CD4-positive, alpha-beta memory T cell (primary cell): ENCODE measurements around the gene CDSN. TPM values are rescaled to one million over a fixed set of nuclear protein-coding genes. Genes with fewer than 3 reads are reported as not detected.

ENCODE experiments used
- CTCF ChIA-PET: fragments of 350-600 bp; sonication (Branson Sonifier 250); formaldehyde crosslinking; loops from one replicate; lab custom pipeline; 2021; ENCODE audit warnings: inconsistent platforms; ENCODE audit not compliant: partially characterized antibody; lab: Charles Lee
- POLR2A ChIA-PET: fragments of 350-600 bp; sonication (Branson Sonifier 250); formaldehyde crosslinking; loops from one replicate; lab custom pipeline; 2021; ENCODE audit not compliant: partially characterized antibody; lab: Charles Lee
- DNase-seq, 5 donors: peaks; one replicate each; pipeline versions ENCODE4 v3.0.0 to v3.0.0-alpha.2; 2020 to 2022; ENCODE audit warnings: mixed read lengths in 1 of 5
- H3K27ac ChIP-seq: one replicate; pipeline ENCODE4 v1.7.0; 2013; ENCODE audit warnings: low read depth, low read length
- H3K27me3 ChIP-seq: 2 replicates; pipeline ENCODE4 v1.7.0; 2013; ENCODE audit warnings: mild to moderate bottlenecking, low read length, moderate library complexity; ENCODE audit not compliant: insufficient read depth
- H3K36me3 ChIP-seq: 2 replicates; pipeline ENCODE4 v1.7.0; 2013; ENCODE audit warnings: mild to moderate bottlenecking, low read length, moderate library complexity; ENCODE audit not compliant: insufficient read depth
- H3K4me1 ChIP-seq: 2 replicates; pipeline ENCODE4 v1.7.0; 2013; ENCODE audit warnings: mild to moderate bottlenecking, low read length, moderate library complexity; ENCODE audit not compliant: insufficient read depth
- H3K4me3 ChIP-seq, 2 donors: one replicate each; pipeline ENCODE4 v1.7.0; 2013; ENCODE audit warnings: low read length in 2 of 2, mild to moderate bottlenecking in 1 of 2
- H3K9me3 ChIP-seq, 2 donors: one replicate each; pipeline ENCODE4 v1.7.0; 2013; ENCODE audit warnings: low read length in 2 of 2, control low read depth in 1 of 2; ENCODE audit not compliant: control insufficient read depth in 1 of 2
- H3K27ac Mint-ChIP-seq, 7 donors: one replicate each; pipeline ENCODE4 v1.8.0; 2020 to 2021; ENCODE audit warnings: mixed read lengths in 7 of 7, mild to moderate bottlenecking in 6 of 7, inconsistent platforms in 3 of 7, moderate library complexity in 3 of 7
- H3K27me3 Mint-ChIP-seq, 2 donors: one replicate each; pipeline ENCODE4 v1.8.0; 2020 to 2021; ENCODE audit warnings: mixed read lengths in 2 of 2
- H3K36me3 Mint-ChIP-seq, 2 donors: one replicate each; pipeline ENCODE4 v1.8.0; 2020 to 2021; ENCODE audit warnings: mixed read lengths in 2 of 2, inconsistent platforms in 1 of 2, mild to moderate bottlenecking in 1 of 2
- H3K4me1 Mint-ChIP-seq, 4 donors: one replicate each; pipeline ENCODE4 v1.8.0; 2020 to 2021; ENCODE audit warnings: mixed read lengths in 4 of 4, mild to moderate bottlenecking in 1 of 4
- H3K4me3 Mint-ChIP-seq, 8 donors: one replicate each; pipeline ENCODE4 v1.8.0; 2020 to 2021; ENCODE audit warnings: mixed read lengths in 8 of 8, mild to moderate bottlenecking in 7 of 8, moderate library complexity in 6 of 8, inconsistent platforms in 3 of 8
- H3K9me3 Mint-ChIP-seq, 8 donors: one replicate each; pipeline ENCODE4 v1.8.0; 2020 to 2021; ENCODE audit warnings: mixed read lengths in 8 of 8, mild to moderate bottlenecking in 5 of 8, inconsistent platforms in 3 of 8, moderate library complexity in 1 of 8
- intact Hi-C: fragments of 100-400 bp; cut with micrococcal nuclease; formaldehyde crosslinking; loops from one replicate; pipeline ENCODE4 v1.15.1; 2023
- polyA plus RNA-seq, 2 donors: library from polyadenylated mRNA; unstranded; fragments of 300-500 nt; fragmentation: Illumina TruSeq; gene quantifications; one replicate each; pipeline ENCODE4 v1.2.3, GENCODE V29; 2021
- total RNA-seq, 2 experiments: library from RNA; stranded (reverse); gene quantifications; one replicate each; pipeline ENCODE4 v1.2.3, GENCODE V29; 2021

The CDSN gene
- total and polyA plus RNA-seq, 4 experiments from 2014 or later: not detected

- H3K9me3 ChIP-seq: no peaks in the 10 kb centered on the region
- no peaks in the 10 kb centered on the region for H3K36me3 ChIP-seq
- no peak within 1 kb of the TSS for H3K4me3 ChIP-seq
- DNase-seq: no peak
- H3K9me3 Mint-ChIP-seq: peaks cover 0 to 5% (median 0%) of the 10 kb centered on the region in 8 donors
- intact Hi-C loops: no loop called here
- H3K27me3 ChIP-seq: no peaks in the 10 kb centered on the region
- H3K4me1 Mint-ChIP-seq: peaks cover 2 to 8% (median 5%) of the 10 kb centered on the region in 4 donors
- no peaks in the 10 kb centered on the region for H3K36me3 Mint-ChIP-seq
- H3K27ac Mint-ChIP-seq: peak within 1 kb of the TSS in 3 of 7 donors; percentile 50 to 84 (median 57)
- no peak within 1 kb of the TSS for H3K27ac ChIP-seq
- H3K4me1 ChIP-seq: peaks cover 5% of the 10 kb centered on the region
- H3K27me3 Mint-ChIP-seq: peaks cover 9 to 11% of the 10 kb centered on the region in 2 donors
- H3K4me3 Mint-ChIP-seq: no peak within 1 kb of the TSS
- POLR2A ChIA-PET: no interaction called here
- CTCF ChIA-PET: interaction anchor here (0.6 to 7.5 kb wide), 6 partner anchors 10 to 684 kb away, joined by 3 to 62 read pairs (median 9); no protein-coding TSS in a partner anchor
These were observed 7.8 kb downstream of the CDSN start, which contains the start of gene C6orf15 for GRCh38 chr6:31112478-31112877. Gene C6orf15, minus strand, starts transcription at chr6:31112575. Its CDS starts 20 bp downstream, at chr6:31112555.

DNA sequence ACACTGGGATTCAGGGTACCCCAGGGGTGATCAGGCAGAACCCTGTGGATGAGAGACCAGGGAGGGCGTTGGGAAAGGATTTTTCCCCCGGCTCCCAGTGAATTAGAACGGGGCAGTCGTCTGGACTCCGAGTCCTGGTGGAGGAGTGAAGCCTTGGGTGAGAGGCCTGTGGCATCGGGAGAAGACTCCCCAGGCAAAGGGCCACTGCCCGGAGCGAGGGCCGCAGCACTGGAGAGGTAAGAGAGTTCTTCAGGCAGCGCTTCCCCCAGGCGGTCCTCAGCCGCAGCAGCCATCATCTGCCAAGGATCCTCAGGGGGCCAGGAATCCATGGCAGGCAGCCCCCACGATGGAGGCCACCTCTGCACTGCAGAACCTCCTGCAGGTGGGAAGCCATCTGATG lies 8.5 kb downstream of the CDSN start:
- Histone ChIP-seq H3K4me1 (peaks cover 5% of the 10 kb centered on the region), H3K27ac (no peak overlapping the region), H3K36me3 (no peaks in the 10 kb centered on the region), H3K9me3 (no peaks in the 10 kb centered on the region), H3K4me3 (no peak overlapping the region), H3K27me3 (no peaks in the 10 kb centered on the region)
- no peak overlapping the region for H3K4me3 Mint-ChIP-seq
- ChIA-PET CTCF (interaction anchor here (7.5 kb wide), 1 partner anchor 26 kb away, joined by 62 read pairs; no protein-coding TSS in a partner anchor), POLR2A (interaction anchor here (1.2 kb wide), 1 partner anchor 9 kb away, joined by 3 read pairs; the partner anchor contains the start of gene CDSN)
- DNase-seq: no peak
- H3K9me3 Mint-ChIP-seq: peaks cover 0 to 5% (median 0%) of the 10 kb centered on the region in 8 donors
- peaks cover 2 to 8% (median 5%) of the 10 kb centered on the region in 4 donors for H3K4me1 Mint-ChIP-seq
- no peak overlapping the region for H3K27ac Mint-ChIP-seq
- peaks cover 9 to 11% of the 10 kb centered on the region in 2 donors for H3K27me3 Mint-ChIP-seq
- intact Hi-C loops: no loop called here
- H3K36me3 Mint-ChIP-seq: no peaks in the 10 kb centered on the region

DNA sequence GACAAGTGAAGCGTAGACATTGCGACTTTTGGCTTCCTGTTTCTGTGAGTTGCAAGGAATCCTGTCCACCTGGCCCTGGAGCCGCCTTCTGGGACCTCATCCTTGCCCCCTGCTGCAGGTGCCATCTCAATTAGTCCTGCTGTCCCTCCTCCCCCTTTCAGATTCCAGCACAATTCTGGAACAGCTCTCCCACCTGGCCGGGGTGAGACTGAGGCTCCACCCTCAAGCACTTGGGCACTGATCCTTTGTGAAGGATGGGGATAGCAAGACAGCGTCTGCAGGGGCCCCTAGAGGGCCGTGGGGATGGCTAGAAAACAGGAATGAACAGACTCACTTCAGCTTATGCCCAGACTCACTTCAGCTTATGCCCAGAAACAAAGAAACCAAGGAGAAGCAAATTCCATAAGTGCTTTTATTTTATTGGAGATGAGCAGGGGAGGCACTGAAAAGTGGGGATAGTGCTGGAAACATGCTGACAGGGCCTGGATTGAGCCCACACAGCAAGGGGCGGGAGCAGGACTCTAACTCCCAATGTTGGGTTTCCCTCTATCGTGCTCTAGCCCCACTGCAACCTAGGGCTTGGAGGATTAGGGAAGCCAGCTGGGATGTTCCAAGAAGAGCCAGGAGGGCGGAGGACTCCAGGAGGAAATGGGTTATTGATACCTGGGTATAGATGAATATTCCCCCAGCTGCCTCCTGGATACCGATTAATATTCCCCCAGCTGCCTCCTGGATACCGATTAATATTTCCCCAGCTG lies 9.2 kb downstream of the CDSN start:
- Histone ChIP-seq H3K9me3 (no peaks in the 10 kb centered on the region), H3K4me1 (peaks cover 5% of the 10 kb centered on the region), H3K27me3 (no peaks in the 10 kb centered on the region), H3K4me3 (no peak overlapping the region), H3K36me3 (no peaks in the 10 kb centered on the region), H3K27ac (no peak overlapping the region)
- no peak overlapping the region for H3K4me3 Mint-ChIP-seq
- ChIA-PET CTCF (interaction anchor here (1.3 kb wide), 1 partner anchor 24 kb away, joined by 3 read pairs; no protein-coding TSS in a partner anchor), POLR2A (interaction anchor here (0.6 to 1.2 kb wide), 2 partner anchors 10 to 14 kb away, joined by 3 read pairs; partner anchors contain the start of gene CDSN)
- intact Hi-C loops: no loop called here
- peaks cover 9 to 11% of the 10 kb centered on the region in 2 donors for H3K27me3 Mint-ChIP-seq
- peaks cover 2 to 8% (median 5%) of the 10 kb centered on the region in 4 donors for H3K4me1 Mint-ChIP-seq
- H3K27ac Mint-ChIP-seq: peak overlapping the region in 1 of 7 donors; percentile 62
- no peak for DNase-seq
- H3K9me3 Mint-ChIP-seq: peaks cover 0 to 3% (median 0%) of the 10 kb centered on the region in 8 donors
- no peaks in the 10 kb centered on the region for H3K36me3 Mint-ChIP-seq

DNA sequence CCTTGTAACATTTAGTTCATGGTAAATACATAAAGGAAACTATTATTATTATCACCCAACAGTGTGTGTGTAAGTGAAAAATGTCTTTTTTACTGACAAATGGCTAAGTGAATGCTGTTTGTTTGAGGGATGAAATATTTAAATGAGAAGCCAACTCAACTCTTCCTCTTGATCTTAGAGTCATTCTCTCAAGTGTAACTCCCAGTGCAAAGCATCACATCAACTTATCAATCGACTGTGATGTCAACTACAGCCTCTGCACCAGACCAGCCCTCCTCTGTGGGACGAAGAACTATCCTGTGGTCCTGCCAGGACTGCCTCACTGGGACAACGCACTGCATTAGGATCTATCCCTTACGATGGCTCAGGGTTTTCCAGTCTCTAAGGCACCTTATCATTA lies 13.2 kb downstream of the CDSN start:
- Histone ChIP-seq H3K4me3 (no peak overlapping the region), H3K36me3 (no peaks in the 10 kb centered on the region), H3K9me3 (no peaks in the 10 kb centered on the region), H3K27me3 (no peaks in the 10 kb centered on the region), H3K27ac (no peak overlapping the region), H3K4me1 (no peaks in the 10 kb centered on the region)
- CTCF ChIA-PET: no interaction called here
- intact Hi-C loops: no loop called here
- Mint-ChIP-seq H3K9me3 (peaks cover 0 to 2% (median 0%) of the 10 kb centered on the region in 8 donors), H3K4me3 (no peak overlapping the region), H3K4me1 (peaks cover 0 to 6% (median 5%) of the 10 kb centered on the region in 4 donors), H3K36me3 (no peaks in the 10 kb centered on the region), H3K27me3 (peaks cover 9 to 10% of the 10 kb centered on the region in 2 donors), H3K27ac (no peak overlapping the region)
- DNase-seq: no peak
- POLR2A ChIA-PET: no interaction called here

DNA sequence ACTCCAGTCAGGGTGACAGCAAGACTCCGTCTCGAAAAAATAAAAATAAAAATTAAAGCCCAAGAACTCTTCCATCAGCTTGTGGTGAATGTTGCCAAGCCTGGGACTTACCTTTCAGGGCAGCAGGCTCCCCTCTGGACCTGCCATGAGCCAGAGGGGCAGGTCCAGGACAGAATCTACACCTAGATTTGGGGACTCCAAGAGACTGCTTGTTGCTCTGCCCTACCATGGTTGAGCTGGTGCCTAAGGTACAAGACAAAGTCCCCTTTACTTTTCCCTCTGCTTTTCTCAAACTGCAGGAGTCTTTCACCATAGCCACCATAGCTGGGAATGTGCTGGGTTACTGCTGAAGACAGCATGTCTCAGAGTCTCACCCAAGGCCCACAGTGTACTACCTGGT lies 17.1 kb downstream of the CDSN start:
- H3K36me3 ChIP-seq: no peaks in the 10 kb centered on the region
- no peaks in the 10 kb centered on the region for H3K4me1 ChIP-seq
- Mint-ChIP-seq H3K27ac (no peak overlapping the region), H3K27me3 (no peaks in the 10 kb centered on the region), H3K4me1 (peaks cover 0 to 9% (median 6%) of the 10 kb centered on the region in 4 donors), H3K36me3 (no peaks in the 10 kb centered on the region), H3K9me3 (no peaks in the 10 kb centered on the region), H3K4me3 (peak overlapping the region in 1 of 8 donors; percentile 41)
- no peaks in the 10 kb centered on the region for H3K9me3 ChIP-seq
- POLR2A ChIA-PET: interaction anchor here (2.8 kb wide), 1 partner anchor 9 kb away, joined by 19 read pairs; no protein-coding TSS in a partner anchor
- DNase-seq: no peak
- CTCF ChIA-PET: interaction anchor here (0.8 to 3.2 kb wide), 9 partner anchors 9 to 264 kb away, joined by 3 to 19 read pairs (median 6); partner anchors contain the start of gene PSORS1C1
- no peak overlapping the region for H3K4me3 ChIP-seq
- intact Hi-C loops: no loop called here
- H3K27ac ChIP-seq: no peak overlapping the region
- H3K27me3 ChIP-seq: no peaks in the 10 kb centered on the region

- H3K4me3 Mint-ChIP-seq: no peak overlapping the region
- no peaks in the 10 kb centered on the region for H3K9me3 Mint-ChIP-seq
- H3K36me3 ChIP-seq: no peaks in the 10 kb centered on the region
- H3K4me1 Mint-ChIP-seq: peaks cover 36 to 51% (median 40%) of the 10 kb centered on the region in 4 donors
- intact Hi-C loops: no loop called here
- no peaks in the 10 kb centered on the region for H3K9me3 ChIP-seq
- H3K27ac Mint-ChIP-seq: no peak overlapping the region
- H3K27ac ChIP-seq: no peak overlapping the region
- H3K4me1 ChIP-seq: peaks cover 43% of the 10 kb centered on the region
- no peak overlapping the region for H3K4me3 ChIP-seq
- no peaks in the 10 kb centered on the region for H3K27me3 Mint-ChIP-seq
- DNase-seq: no peak
- no peaks in the 10 kb centered on the region for H3K36me3 Mint-ChIP-seq
- ChIA-PET POLR2A (no interaction called here), CTCF (interaction anchor here (0.6 to 6.1 kb wide), 2 partner anchors 32 to 505 kb away, joined by 3 to 29 read pairs; no protein-coding TSS in a partner anchor)
- H3K27me3 ChIP-seq: no peaks in the 10 kb centered on the region
These were observed 21.8 kb downstream of the CDSN start for GRCh38 chr6:31098449-31098938.

- Mint-ChIP-seq H3K9me3 (no peaks in the 10 kb centered on the region), H3K27ac (peak overlapping the region in 1 of 7 donors; percentile 17), H3K4me3 (peak overlapping the region in 3 of 8 donors; percentile 15 to 43 (median 32)), H3K27me3 (no peaks in the 10 kb centered on the region), H3K36me3 (no peaks in the 10 kb centered on the region), H3K4me1 (peaks cover 36 to 52% (median 46%) of the 10 kb centered on the region in 4 donors)
- no peak for DNase-seq
- Histone ChIP-seq H3K4me1 (peaks cover 53% of the 10 kb centered on the region), H3K36me3 (no peaks in the 10 kb centered on the region), H3K9me3 (no peaks in the 10 kb centered on the region), H3K27ac (no peak overlapping the region), H3K4me3 (no peak overlapping the region), H3K27me3 (no peaks in the 10 kb centered on the region)
- POLR2A ChIA-PET: interaction anchor here (1.5 to 1.6 kb wide), 2 partner anchors 15 to 61 kb away, joined by 3 read pairs; partner anchors contain the start of genes CCHCR1 and TCF19
- intact Hi-C loops: no loop called here
- CTCF ChIA-PET: interaction anchor here (1.3 to 6.1 kb wide), 5 partner anchors 9 to 34 kb away, joined by 4 to 40 read pairs (median 17); partner anchors contain the start of genes C6orf15 and PSORS1C1
These were observed 23.6 kb downstream of the CDSN start for GRCh38 chr6:31096656-31097055.
